Endothelial cell of umbilical vein (primary cell): ENCODE data around the gene SNRPA. TPM values are rescaled to one million over a fixed set of nuclear protein-coding genes. Genes with fewer than 3 reads are reported as not detected.

ENCODE experiments used
- BruUV-seq: library from RNA; stranded (reverse); fragments of 400-500 nt; replicated peaks from 2 replicates; lab custom pipeline; 2021; lab: Mats Ljungman, UMichigan
- CTCF ChIA-PET: fragments of 300-600, 350-600 bp; sonication (Branson Sonifier 250); formaldehyde crosslinking; loops from one replicate; lab custom pipeline; 2021; ENCODE audit warnings: antibody characterized with exemption, inconsistent platforms; lab: Charles Lee
- POLR2A ChIA-PET: fragments of 300-600, 350-600 bp; sonication (Branson Sonifier 250); formaldehyde crosslinking; loops from one replicate; lab custom pipeline; 2021; ENCODE audit warnings: antibody characterized with exemption, inconsistent platforms; lab: Charles Lee
- DNase-seq: peaks from one replicate; pipeline ENCODE4 v3.0.0-alpha.2; 2011; ENCODE audit warnings: low read depth, low spot score
- FAIRE-seq: peaks from 2 replicates; lab custom pipeline; 2011; peaks lifted over from hg19 to GRCh38; lab: Jason Lieb, UNC
- H2AFZ ChIP-seq: 2 replicates; pipeline ENCODE4 v1.6.0; 2012; ENCODE audit warnings: low read depth, low read length, control low read depth, inconsistent platforms
- H3K27ac ChIP-seq: 2 replicates; pipeline ENCODE4 v1.5.1; 2011; ENCODE audit warnings: low read depth, mild to moderate bottlenecking, control low read depth, low read length, moderate library complexity; ENCODE audit not compliant: insufficient read depth
- H3K27me3 ChIP-seq, 2 experiments: 2 replicates each; pipeline versions ENCODE4 v1.6.0 to v1.6.1; 2011; ENCODE audit warnings: low read length in 2 of 2, mixed read lengths in 1 of 2; ENCODE audit not compliant: control insufficient read depth in 2 of 2, insufficient read depth in 2 of 2
- H3K36me3 ChIP-seq, 2 experiments: 2 replicates in 1 of 2; 3 replicates in 1 of 2; pipeline ENCODE4 v1.5.1; 2011; ENCODE audit warnings: low read length in 2 of 2, mild to moderate bottlenecking in 1 of 2, moderate library complexity in 1 of 2; ENCODE audit not compliant: control insufficient read depth in 2 of 2, insufficient read depth in 2 of 2; ENCODE audit errors: extremely low read depth in 1 of 2
- H3K4me1 ChIP-seq: 3 replicates; pipeline ENCODE4 v1.5.1; 2011; ENCODE audit warnings: mild to moderate bottlenecking, low read length; ENCODE audit not compliant: control insufficient read depth, insufficient read depth; ENCODE audit errors: extremely low read depth
- H3K4me2 ChIP-seq: 2 replicates; pipeline ENCODE4 v1.6.1; 2011; ENCODE audit warnings: low read length, control low read depth, mixed read lengths; ENCODE audit not compliant: insufficient read depth
- H3K4me3 ChIP-seq, 3 experiments: fragments of 200-600 bp in 1 of 3; sonication (generic), shearing (Covaris generic) in 1 of 3; replicated peaks in 1 of 3; 2 replicates each; pipeline ENCODE4 v1.5.1; 2011 to 2016; ENCODE audit warnings: control low read depth in 3 of 3, low read length in 3 of 3, mild to moderate bottlenecking in 2 of 3, inconsistent platforms in 1 of 3, low read depth in 1 of 3, moderate library complexity in 1 of 3; ENCODE audit not compliant: insufficient read depth in 1 of 3
- H3K79me2 ChIP-seq: 2 replicates; pipeline ENCODE4 v1.6.0; 2012; ENCODE audit warnings: low read length, inconsistent platforms; ENCODE audit not compliant: control insufficient read depth, insufficient read depth
- H3K9ac ChIP-seq: replicated peaks from 2 replicates; pipeline ENCODE3; 2011; ENCODE audit warnings: low read length, control low read depth; ENCODE audit not compliant: insufficient read depth; ENCODE audit errors: extremely low read depth
- H3K9me1 ChIP-seq: replicated peaks from 3 replicates; pipeline ENCODE4 v1.6.0; 2011; ENCODE audit warnings: mild to moderate bottlenecking, low read length; ENCODE audit not compliant: control insufficient read depth, insufficient read depth; ENCODE audit errors: extremely low read depth
- H3K9me3 ChIP-seq: replicated peaks from 2 replicates; pipeline ENCODE4 v1.5.1; 2012; ENCODE audit warnings: low read length, inconsistent platforms; ENCODE audit not compliant: control insufficient read depth, insufficient read depth
- H4K20me1 ChIP-seq: replicated peaks from 2 replicates; pipeline ENCODE3; 2011; ENCODE audit warnings: mild to moderate bottlenecking, low read length; ENCODE audit not compliant: control insufficient read depth, insufficient read depth; ENCODE audit errors: extremely low read depth
- CTCF ChIP-seq, 2 donors: IDR thresholded peaks; 1 replicate in 1 of 2; 2 replicates in 1 of 2; pipeline ENCODE4 v1.5.1; 2011; ENCODE audit warnings: low read length in 2 of 2, mild to moderate bottlenecking in 2 of 2, moderate library complexity in 2 of 2, control low read depth in 1 of 2, inconsistent platforms in 1 of 2, low read depth in 1 of 2; ENCODE audit not compliant: insufficient read depth in 1 of 2; ENCODE audit errors: extremely low read depth in 1 of 2
- FOS ChIP-seq: IDR thresholded peaks from 2 replicates; pipeline ENCODE4 v1.6.1; 2011; ENCODE audit warnings: mild to moderate bottlenecking, low read length, moderate library complexity, borderline replicate concordance; ENCODE audit not compliant: insufficient read depth
- GATA2 ChIP-seq: IDR thresholded peaks from 2 replicates; pipeline ENCODE4 v1.7.0; 2011; ENCODE audit warnings: low read depth, mild to moderate bottlenecking, moderate library complexity, mixed read lengths, low read length; ENCODE audit not compliant: insufficient read length, insufficient read depth
- JUN ChIP-seq: IDR thresholded peaks from 2 replicates; pipeline ENCODE4 v1.6.1; 2011; ENCODE audit warnings: borderline replicate concordance, low read depth; ENCODE audit not compliant: insufficient read length, insufficient read depth
- MYC ChIP-seq: IDR thresholded peaks from one replicate; pipeline ENCODE4 v1.6.1; 2011; ENCODE audit warnings: mild to moderate bottlenecking, low read depth, low read length
- POLR2A ChIP-seq: IDR thresholded peaks from 2 replicates; pipeline ENCODE4 v1.6.1; 2012; ENCODE audit warnings: low read depth, mild to moderate bottlenecking, control low read depth, low read length
- dilution Hi-C: fragments of 300-500 bp; cut with MboI; formaldehyde crosslinking; loops from one replicate; pipeline ENCODE4 v1.15.0; 2019; ENCODE audit warnings: low sequenced_read_pairs; ENCODE audit not compliant: extremely low pct_ligation_motif_present
- intact Hi-C: fragments of 100-400 bp; cut with micrococcal nuclease; formaldehyde crosslinking; loops from one replicate; pipeline ENCODE4 v1.10.0; 2022
- polyA plus RNA-seq, 4 experiments: library from polyadenylated mRNA; depleted of rRNA in 3 of 4; stranded (reverse) in 3 of 4; unstranded in 1 of 4; fragments of >200 nt; gene quantifications; 2 replicates each; pipeline versions ENCODE4 v1.2.1 to v1.2.3, GENCODE V29; 2011 to 2012; ENCODE audit warnings: missing spikeins in 1 of 4
- total RNA-seq: library from RNA; stranded (reverse); gene quantifications from 2 replicates; pipeline ENCODE4 v1.2.3, GENCODE V29; 2021

The SNRPA gene
- total and polyA plus RNA-seq, 2 donors (not counting 3 experiments of a cell fraction or from before 2014, with no cell fraction given): 84.6 to 131 TPM

GRCh38 chr19:40705362-40705651 is 45.7 kb upstream of the SNRPA start:
- H3K27ac ChIP-seq: no peak overlapping the region
- CTCF ChIA-PET: no interaction called here

More at GRCh38 chr19:40705362-40705651, 45.7 kb upstream of the SNRPA start:
- Histone ChIP-seq H3K4me1 (no peaks in the 10 kb centered on the region), H2AFZ (no peak overlapping the region), H3K27me3 (no peaks in the 10 kb centered on the region), H3K79me2 (no peaks in the 10 kb centered on the region), H3K9me3 (no peaks in the 10 kb centered on the region), H3K4me3 (no peak overlapping the region), H3K9ac (no peak overlapping the region), H3K4me2 (no peak overlapping the region), H4K20me1 (no peaks in the 10 kb centered on the region), H3K9me1 (no peaks in the 10 kb centered on the region), H3K36me3 (peaks cover 0 to 13% of the 10 kb centered on the region in 2 experiments)
- intact Hi-C loops (no loop called here), dilution Hi-C loops (no loop called here)
- no peak for TF ChIP-seq CTCF (IDR thresholded peaks at IDR 0.05; ENCODE audit: extremely low read depth in 1 of 2, insufficient read depth in 1 of 2, low read depth in 1 of 2, low read length in 2 of 2)
- TF ChIP-seq MYC: no peak
- no peak for TF ChIP-seq GATA2
- TF ChIP-seq POLR2A: no peak
- no peak for TF ChIP-seq JUN
- no peak for TF ChIP-seq FOS
- DNase-seq (no peak), FAIRE-seq (no peak)
- POLR2A ChIA-PET: no interaction called here
- no TSS peak for BruUV-seq
